ENCODE results near the gene LRRTM2.
"Not testable (repeated sequence)": the region's sequence is repeated elsewhere in the genome, so short reads cannot be mapped to it uniquely, and the experiment has no call there.

Gene LRRTM2, protein sequence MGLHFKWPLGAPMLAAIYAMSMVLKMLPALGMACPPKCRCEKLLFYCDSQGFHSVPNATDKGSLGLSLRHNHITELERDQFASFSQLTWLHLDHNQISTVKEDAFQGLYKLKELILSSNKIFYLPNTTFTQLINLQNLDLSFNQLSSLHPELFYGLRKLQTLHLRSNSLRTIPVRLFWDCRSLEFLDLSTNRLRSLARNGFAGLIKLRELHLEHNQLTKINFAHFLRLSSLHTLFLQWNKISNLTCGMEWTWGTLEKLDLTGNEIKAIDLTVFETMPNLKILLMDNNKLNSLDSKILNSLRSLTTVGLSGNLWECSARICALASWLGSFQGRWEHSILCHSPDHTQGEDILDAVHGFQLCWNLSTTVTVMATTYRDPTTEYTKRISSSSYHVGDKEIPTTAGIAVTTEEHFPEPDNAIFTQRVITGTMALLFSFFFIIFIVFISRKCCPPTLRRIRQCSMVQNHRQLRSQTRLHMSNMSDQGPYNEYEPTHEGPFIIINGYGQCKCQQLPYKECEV

DNA sequence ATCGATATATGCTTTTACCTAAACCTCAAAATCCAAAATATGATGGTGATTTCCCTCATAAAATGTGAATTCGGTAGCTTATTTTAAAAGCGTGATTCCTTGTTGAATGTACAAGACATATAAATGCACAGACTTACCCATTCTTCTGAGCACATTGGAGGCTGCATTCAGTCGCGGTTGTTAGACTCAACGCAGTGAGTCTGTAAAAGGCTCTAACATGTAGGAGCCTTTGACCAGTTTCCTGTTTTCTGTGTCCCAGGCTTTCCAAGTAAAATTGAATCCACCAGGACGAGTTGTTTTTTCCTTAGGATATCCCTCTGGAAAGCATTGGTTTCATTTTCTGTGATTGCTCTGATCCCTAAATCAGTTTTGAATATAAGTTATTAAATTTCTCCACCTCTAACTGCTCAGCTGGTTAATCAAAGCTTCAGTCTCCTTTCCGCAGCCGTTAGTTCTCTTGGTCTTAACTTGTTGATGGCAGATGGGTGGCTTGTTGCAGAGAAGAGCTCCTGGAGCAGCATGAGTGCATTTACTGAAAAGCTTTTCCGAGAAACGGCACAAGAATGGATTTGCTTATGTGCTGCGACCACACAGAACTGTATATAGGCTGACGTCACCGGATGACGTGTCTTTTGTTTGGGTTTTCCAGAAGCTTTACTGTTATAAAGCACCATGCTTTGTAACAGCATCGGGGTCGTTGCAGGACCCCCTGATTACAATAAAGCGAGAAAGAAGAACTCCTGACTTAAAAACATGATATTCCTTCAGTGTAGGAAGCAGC, at the start of gene LRRTM2:
TSS of gene LRRTM2 (minus strand) at position 565 of the 781 bp plus-strand sequence. CDS start at position 141, 424 bp downstream.
- no peak for DNase-seq

DNA sequence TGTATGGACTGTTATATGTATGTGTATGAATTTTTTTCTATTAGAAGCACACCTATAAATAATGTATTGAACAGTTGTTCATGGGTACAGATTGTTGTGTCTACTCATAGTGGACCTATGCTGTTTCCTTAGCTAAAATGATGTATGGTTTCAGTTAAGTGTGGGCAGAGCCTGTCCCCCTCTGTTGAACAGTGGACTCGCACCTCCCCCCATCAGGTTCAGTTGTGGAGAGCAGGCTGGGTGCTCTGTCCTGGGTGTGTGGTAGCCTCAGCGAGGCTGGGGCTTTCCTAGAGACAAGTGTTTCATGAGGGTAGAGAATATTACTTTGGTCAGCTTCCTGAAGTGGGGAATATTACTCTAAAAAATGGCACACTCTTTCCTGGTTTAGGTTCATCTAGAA, 47.4 kb upstream of the LRRTM2 start:
- DNase-seq = no peak

DNA sequence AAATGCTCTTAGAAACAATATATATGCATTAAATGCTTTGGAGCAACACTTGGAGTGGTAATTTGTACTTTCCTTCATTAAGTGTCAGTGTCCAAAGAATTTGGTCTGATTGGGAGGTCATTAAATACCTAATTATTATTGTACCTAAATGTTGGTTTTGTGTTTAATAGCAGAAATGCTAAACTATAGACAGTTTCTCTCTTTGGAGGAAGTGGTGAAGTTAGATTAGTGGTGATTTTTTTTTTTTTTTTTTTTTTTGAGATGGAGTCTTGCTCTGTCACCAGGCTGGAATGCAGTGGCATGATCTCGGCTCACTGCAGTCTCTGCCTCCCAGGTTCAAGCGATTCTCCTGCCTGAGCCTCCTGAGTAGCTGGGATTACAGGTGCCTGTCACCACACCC, 46.2 kb upstream of the LRRTM2 start:
- DNase-seq = not testable (repeated sequence)

DNA sequence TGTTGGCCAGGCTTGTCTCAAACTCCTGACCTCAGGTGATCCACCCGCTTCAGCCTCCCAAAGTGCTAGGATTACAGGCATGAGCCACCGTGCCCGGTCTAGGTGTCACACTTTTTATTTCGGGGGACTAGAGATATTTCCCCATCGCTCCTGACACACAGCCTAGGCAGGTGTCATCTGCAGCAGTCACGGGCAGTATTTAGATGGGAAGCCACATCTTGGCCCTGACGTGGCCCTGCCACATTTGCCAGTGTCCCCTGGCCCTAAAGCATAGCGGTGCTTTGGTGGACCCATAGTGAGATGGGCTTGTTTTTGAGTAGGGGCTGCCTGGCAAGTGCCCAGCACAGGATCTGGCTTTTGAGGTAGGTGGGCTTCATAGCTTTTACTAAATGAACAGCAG, 45.0 kb upstream of the LRRTM2 start:
- DNase-seq = no peak

DNA sequence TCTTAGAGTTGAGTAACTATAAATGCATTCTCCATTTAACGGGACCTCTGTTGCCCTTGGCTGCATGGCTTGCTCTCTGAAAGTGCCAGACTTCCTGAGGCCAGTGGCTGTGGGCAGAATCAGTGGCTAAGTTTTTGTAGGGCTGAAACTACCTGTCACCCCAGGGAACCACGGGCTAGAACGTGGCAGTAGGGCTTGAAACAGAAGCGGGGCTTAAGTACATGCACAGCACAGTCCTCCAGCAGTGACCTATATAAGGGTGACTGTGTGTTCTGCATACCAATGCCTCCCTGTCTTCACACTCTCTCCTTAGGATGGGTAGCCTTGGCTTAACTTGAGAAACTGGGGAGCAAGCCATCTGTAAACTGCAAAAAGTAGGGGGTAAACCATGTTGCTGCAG, 43.6 kb upstream of the LRRTM2 start:
- no peak for DNase-seq

DNA sequence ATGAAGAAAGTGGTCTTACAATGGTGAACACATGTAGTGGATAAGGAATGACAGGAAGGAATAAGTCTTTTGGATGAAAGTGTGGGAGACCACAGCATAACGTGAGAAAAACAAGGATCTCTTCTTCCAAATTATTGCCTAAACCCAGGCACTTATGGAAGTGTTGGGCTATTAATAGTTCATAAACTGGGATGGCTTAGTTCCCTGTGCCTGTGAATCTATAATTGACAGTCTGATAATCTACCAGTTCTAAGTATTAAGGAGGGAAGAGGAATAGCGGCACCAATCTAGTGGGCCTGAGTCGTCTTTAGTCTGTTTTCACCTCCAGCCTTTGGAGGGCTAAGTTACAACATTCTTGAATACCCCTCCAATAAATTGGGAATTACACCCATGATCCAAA, 39.2 kb upstream of the LRRTM2 start:
- DNase-seq = no peak

DNA sequence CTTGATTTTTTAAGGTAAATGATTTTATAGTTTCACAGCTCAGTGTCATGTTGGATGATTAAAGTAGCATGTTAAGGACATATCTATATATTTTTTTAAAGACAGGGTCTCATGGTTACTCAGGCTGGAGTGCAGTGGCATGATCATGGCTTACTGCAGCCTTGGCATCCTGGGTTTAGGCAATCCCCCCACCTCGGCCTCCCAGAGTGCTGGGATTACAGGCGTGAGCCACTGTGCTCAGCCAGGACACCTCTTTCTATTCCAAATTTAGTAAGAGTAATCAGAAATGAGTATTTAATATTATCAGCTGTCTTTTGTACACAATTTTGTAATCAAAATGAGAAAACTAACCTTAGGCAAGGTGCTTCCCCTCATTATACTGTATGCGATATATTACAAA, 38.6 kb upstream of the LRRTM2 start:
- no peak for DNase-seq

DNA sequence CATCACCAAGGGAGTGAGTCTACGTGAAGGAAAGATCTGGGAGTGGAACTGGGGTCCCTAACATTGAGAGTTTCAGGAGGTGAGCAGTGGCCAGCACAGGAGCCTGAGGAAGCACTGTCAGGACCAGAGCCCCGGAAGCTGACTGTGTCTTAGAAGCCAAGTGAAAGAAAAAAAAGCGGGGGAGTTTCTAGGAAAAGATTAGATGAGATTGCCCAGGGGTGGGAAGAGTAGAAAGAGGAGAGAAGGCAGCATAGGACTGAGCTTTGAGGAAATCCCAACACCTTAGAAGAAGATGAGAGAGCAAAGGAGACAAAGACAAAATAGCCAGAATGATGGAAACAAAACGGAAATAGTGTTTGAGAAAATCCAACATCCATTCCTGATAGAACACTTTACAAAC, 37.0 kb upstream of the LRRTM2 start:
- DNase-seq = no peak

DNA sequence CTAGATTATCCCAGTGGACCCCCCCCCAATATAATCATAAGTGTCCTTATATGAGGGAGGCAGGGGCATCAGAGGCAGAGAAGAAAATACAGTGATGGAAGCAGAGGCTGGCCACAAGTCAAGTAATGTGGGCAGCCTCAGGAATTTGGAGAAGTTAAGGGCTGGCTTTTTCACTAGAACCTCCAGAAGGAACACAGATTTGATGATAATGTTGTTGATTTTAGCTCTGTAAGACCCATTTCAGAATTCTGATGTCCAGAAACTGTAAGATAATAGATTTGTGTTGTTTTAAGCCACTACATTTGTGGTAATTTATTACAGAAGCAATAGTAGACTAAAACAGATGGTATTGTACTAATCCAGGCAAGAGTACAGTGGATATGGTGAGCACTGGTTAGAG, 36.3 kb upstream of the LRRTM2 start:
- no peak for DNase-seq

DNA sequence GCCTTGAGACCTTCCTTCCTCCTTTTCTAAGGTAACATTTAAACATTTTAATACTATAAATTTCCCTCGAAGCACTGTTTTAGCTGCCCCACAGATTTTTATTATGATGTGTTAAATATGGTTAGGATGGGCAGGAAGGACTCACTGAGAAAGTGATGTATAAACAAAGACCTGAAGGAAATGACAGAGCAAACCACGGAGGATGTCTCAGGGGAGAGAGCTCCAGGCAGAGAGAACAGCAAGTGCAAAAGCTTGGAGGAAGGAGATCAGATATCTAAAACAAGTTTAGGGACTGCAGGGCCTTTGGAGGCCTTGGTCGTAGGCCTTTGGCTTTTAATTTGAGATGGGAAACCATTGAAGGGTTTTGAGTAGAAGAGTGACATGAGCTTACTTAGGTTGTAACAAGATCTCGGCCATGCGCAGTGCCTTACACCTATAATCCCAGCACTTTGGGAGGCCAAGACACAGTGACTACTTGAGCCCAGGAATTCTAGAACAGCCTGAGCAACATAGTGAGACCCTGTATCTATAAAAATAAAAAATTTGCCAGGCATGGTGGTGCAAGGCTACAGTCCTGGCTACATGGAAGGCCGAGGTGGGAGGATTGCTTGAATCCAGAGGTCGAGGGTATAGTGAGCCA, 35.5 kb upstream of the LRRTM2 start:
- DNase-seq = no peak

DNA sequence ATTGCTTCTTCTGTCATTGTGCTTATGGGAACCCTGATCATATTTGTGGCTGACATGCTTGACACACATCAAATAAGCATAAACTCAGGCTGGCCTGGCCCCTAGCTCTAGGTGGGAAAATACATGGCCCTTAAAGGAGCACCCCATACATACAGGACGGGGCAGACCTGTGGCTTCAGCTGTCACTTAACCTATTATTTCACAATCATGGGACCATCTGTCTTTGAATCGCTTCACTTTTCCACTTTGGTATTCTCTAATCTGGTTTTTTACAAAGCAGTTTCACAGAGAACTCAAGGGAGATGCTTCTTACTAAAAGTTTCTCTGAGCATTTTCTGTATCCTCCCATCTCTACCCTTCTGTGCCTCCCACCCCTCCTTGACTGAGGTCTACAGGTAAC, 34.6 kb upstream of the LRRTM2 start:
- DNase-seq = no peak

DNA sequence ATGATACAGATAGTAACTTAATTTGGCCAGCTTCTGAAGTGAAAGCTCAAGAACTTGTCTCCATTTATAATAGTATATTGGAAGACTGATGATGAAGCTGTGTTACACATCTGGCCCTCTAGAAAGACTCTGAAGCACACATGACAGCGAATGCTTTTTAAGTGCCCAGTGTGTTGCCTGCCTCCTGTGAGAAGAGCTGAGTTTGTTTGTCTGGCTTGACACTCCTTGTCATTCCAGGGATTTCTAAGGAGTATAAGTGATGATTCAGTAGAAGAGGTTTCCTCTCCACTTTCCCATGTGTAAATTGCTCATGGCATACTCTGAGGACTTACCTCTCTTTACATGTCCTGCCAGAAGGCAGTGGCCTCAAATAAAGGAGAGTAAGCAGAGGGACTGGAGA, 30.4 kb upstream of the LRRTM2 start:
- no peak for DNase-seq

DNA sequence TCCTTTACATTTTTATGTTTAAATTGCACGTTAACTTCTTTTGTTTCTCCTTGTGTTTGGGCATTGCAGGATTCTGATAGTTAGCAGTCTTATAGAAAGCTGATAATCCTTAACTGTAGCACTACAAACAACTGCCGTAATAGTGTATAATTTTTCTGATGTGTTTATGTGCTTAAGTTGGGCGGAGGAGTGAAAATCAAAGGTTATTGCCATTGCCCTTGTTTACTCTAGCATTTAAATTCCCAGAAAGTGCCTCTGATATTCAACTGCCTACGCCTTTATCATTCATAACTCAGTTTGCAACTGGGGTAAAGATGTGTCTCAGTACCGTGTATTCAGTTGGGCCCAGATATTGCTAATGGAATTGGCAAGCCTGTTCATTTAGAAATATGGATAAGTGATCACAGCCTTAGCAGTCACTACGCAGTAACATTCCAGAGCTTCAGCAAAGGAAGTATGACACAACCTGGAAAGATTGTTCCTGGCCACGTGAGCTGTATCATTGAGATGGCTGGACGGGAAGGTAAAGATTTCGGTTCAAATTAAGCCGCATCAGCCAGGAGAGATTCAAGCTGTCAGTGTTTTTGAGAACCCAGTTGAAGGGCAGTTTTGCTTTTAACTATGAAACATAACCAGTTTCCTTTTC, 28.1 kb upstream of the LRRTM2 start:
- DNase-seq = no peak

DNA sequence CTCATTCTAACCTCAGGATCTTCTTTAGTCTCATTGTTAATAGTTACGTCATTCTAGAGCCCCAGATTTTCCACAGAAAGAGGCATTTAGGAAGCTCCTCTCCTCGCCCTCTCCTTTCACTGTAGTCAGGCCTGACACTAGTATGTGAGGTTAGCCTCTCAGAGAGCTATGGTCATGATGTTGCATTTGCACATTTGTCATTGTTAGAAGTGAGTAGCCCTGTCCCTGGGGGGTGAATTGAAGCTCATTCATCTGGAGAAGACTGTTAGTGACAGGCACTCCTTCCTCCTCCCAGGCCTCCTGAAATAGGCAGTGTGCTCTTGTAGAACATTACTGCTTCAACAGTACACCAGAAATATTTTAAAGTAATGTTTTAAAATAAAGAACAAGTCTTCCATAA, 26.6 kb upstream of the LRRTM2 start:
- no peak for DNase-seq

DNA sequence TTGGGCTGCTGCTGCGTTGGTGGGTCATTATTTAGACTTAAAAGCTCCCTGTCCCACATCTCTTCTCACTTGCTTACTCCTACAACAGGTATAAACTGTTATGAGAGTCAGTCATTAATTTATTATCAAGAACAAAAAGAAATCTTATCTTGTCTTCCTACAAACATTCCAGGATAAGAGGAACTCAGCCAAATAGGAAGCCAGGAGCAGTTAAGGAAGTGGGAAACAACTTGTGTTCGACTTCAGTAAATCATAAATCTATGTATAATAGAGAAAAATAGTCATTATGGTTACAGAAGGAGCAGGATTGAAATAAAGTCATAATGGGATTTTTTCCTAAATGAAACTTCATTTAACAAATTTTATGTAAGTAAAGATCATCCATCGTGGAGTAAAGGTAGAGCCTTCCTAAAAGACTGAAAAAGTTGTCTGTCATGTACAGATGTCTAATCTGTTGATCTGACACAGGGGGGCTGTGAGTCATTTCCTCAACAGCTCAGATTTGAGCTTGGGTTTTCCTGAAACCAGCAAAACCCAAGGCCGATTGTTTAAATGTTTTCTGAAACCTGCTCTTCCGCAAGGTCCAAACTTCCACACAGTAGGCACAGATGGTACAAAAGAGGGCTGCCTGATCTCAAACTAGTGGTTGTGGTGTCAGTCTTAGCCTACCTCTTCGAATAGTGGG, 25.3 kb upstream of the LRRTM2 start:
- no peak for DNase-seq

DNA sequence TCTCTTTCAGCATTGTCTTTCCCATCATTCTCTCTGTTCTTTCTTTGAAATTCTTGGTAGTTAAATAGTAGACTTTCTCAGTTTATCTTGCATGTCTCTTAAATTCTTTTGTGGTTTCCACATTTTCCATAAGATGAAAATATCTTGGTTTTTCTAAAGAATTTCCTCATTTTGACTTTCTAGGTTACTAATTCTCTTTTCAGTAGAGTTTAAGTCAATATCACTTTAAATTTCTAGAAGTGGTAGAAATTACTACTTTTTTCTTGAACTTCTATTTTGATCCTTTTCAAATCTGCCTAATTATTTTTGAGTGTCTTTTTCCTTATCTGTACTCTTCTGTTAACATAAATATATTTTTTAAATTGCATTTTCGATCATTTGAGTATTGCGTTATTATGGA, 23.6 kb upstream of the LRRTM2 start:
- DNase-seq = no peak

DNA sequence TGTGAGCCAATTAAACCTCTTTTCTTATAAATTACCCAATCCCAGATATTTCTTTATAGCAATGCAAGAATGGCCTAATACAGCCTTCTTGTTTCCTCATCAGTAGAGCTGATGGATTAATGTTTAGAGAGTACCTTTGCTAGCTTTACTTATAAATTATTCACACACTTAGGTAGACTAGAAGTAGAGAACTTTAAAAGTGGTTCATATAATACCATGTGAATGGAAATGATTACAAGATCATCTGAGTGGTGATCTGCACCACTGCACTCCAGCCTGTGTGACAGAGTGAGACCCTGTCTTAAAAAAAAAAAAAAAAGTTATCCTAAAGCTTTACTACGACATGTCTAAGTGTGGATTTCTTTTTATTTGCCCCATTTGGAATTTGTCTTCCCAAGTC, 23.2 kb upstream of the LRRTM2 start:
- no peak for DNase-seq

DNA sequence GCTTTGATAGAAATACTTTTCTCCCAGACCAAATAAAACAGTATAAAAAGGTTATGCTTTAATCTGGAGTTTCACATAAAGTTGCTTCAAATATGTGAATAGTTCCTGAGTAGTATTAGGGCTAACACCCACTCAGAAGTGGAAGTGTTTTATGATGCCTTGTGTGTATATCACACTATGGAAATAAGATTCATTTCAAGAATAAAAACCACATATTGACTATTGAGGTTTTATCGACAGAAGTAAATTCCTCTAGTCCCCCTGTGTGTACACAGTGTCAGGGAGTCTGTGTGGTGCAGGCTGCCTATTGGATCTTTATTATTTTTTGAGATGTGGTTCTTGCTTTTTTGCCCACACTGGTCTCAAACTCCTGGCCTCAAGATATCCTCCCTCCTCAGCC, 20.8 kb upstream of the LRRTM2 start:
- no peak for DNase-seq

DNA sequence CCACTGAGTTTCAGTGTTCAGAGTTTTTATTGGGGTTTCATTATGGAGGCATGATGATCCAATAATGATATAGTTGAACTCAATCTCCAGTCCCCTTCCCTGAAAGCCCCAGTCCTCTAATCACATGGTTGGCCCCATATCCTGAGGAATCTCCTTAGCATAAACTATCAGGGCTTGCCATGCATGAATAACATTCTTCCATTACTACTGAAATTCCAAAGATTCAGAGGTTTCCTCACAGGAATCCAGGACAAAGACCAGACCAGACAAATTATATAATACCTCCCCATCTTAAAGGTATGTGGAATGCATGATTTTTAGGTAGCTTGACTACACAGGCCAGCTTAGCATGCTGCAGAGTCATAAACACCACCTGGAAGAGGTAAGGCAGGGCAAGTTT, 15.5 kb upstream of the LRRTM2 start:
- no peak for DNase-seq

DNA sequence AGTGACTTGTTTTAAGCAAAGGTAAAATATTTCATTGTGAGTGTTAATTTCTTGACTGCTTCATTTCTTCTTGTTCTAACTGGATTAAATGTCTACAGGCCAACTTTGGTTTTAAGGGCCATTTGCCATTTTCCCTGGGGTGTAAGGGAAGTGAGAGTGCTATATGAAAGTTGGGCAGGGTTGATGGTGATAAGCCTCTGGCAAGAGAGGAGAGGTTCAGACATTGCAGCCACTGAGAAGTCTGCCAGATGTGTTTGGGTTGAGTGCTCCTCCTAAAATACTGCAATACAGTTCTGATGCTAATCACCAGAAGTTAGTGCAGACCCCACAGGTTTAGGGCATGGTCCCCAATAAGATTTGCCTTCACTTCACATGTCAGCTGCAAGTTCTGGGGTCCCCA, 14.9 kb upstream of the LRRTM2 start:
- no peak for DNase-seq

DNA sequence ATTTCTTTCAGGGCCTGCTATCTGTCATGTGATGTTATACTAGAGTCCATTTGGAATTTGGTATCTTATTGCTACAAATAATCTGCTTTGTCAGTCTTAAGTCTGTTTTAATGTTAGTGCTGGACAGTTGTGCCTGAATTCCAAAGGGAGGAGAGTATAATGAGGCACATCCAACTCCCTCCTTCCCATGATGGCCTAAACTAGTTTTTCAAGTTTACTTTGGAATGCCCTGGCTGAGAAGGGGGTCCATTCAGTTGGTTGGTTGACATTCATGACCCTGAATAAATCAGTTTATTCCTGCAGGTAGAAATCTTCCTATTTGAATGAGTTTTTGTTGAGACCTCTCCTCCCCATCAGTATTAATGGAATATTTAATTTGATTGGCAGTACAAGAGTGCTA, 9.4 kb upstream of the LRRTM2 start:
- no peak for DNase-seq

DNA sequence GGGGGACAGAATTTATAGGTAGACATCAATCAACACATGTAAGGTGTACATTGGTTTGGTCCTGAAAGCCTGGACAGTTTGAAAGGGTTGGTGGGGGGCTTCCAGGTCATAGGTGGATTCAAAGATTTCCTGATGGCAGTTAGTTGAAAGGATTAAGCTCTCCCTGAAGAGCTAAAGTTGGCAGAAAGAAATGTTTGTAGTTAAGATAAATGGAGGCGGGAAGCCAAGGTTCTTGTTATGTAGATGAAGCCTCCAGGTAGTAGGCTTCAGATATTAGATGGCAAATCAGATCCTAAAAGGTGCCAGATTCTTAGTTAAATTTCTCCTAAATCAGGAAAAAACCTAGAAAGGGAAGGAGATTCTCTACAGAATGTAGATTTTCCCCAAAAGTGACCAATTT, 9.0 kb upstream of the LRRTM2 start:
- DNase-seq = no peak

DNA sequence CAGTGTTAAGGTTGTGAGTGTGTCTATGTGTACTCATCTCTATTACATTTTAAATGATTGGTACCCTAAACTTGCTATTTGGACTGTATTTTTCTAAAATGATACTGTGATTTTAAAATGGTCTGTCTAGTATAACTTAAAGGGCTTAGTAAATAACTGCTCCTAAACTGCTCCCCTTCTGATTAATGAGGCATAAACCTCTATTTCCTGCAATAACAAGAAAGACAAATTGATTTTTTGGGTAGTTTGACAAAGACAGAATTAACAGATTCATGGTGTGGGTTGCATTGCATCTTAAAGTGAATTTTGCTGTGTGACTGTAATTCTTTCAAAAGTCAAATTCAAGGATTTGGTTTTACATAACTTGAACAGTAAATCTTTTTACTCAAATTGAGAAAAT, 8.1 kb upstream of the LRRTM2 start:
- DNase-seq = no peak

Measured in activated effector memory CD4-positive, alpha-beta T cell treated with Interleukin-2 at 50 U/mL for 16 hours (primary cell).